Neural progenitor cell (in vitro differentiated cells): ENCODE results near the gene CCDC149. TPM values are rescaled to one million over a fixed set of nuclear protein-coding genes. Genes with fewer than 3 reads are reported as not detected.
A peak's percentile ranks its signal among the peaks of the same experiment; 100 is the strongest.

ENCODE experiments used
- DNase-seq: peaks from one replicate; pipeline ENCODE4 v3.0.0-alpha.2; 2016; ENCODE audit warnings: low spot score
- H2AFZ ChIP-seq: fragments of 200-600 bp; sonication (generic); replicated peaks from 2 replicates; pipeline ENCODE4 v1.6.1; 2016; ENCODE audit warnings: antibody characterized with exemption
- H3F3A ChIP-seq: fragments of 200-600 bp; sonication (generic); 2 replicates; pipeline ENCODE4 v1.6.1; 2016; ENCODE audit warnings: antibody characterized with exemption, low read depth
- H3K27ac ChIP-seq: fragments of 200-600 bp; sonication (generic); 2 replicates; pipeline ENCODE4 v1.5.1; 2016; ENCODE audit warnings: mild to moderate bottlenecking
- H3K27me3 ChIP-seq: fragments of 200-600 bp; sonication (generic); 2 replicates; pipeline ENCODE4 v1.6.1; 2016; ENCODE audit warnings: mild to moderate bottlenecking, moderate library complexity
- H3K36me3 ChIP-seq: fragments of 200-600 bp; sonication (generic); 2 replicates; pipeline ENCODE4 v1.5.1; 2016
- H3K4me1 ChIP-seq: fragments of 200-600 bp; sonication (generic); 2 replicates; pipeline ENCODE4 v1.6.1; 2016; ENCODE audit warnings: mixed run types
- H3K4me2 ChIP-seq: fragments of 200-600 bp; sonication (generic); 2 replicates; pipeline ENCODE4 v1.6.1; 2016
- H3K4me3 ChIP-seq: fragments of 200-600 bp; sonication (generic); 2 replicates; pipeline ENCODE4 v1.5.1; 2016
- H3K79me2 ChIP-seq: fragments of 200-600 bp; sonication (generic); 2 replicates; pipeline ENCODE4 v1.6.1; 2016; ENCODE audit warnings: low read depth
- H3K9ac ChIP-seq: fragments of 200-600 bp; sonication (generic); 2 replicates; pipeline ENCODE4 v1.6.1; 2016
- H3K9me3 ChIP-seq: fragments of 200-600 bp; sonication (generic); 2 replicates; pipeline ENCODE4 v1.5.1; 2016; ENCODE audit warnings: low read depth
- H4K20me1 ChIP-seq: fragments of 200-600 bp; sonication (generic); 2 replicates; pipeline ENCODE4 v1.6.1; 2016; ENCODE audit warnings: low read depth
- H3K27ac Mint-ChIP-seq: 3 replicates; pipeline ENCODE4 v1.8.0; 2021; ENCODE audit warnings: mixed read lengths
- H3K27me3 Mint-ChIP-seq: 2 replicates; pipeline ENCODE4 v1.8.0; 2022; ENCODE audit warnings: low read depth, mild to moderate bottlenecking, inconsistent platforms, moderate library complexity, mixed read lengths; ENCODE audit not compliant: insufficient read depth
- H3K36me3 Mint-ChIP-seq: 3 replicates; pipeline ENCODE4 v1.8.0; 2021; ENCODE audit warnings: mixed read lengths
- H3K4me1 Mint-ChIP-seq: 3 replicates; pipeline ENCODE4 v1.8.0; 2021; ENCODE audit warnings: mixed read lengths
- H3K4me3 Mint-ChIP-seq: 3 replicates; pipeline ENCODE4 v1.8.0; 2021; ENCODE audit warnings: mild to moderate bottlenecking, moderate library complexity, mixed read lengths
- H3K9me3 Mint-ChIP-seq: 3 replicates; pipeline ENCODE4 v1.8.0; 2020; ENCODE audit warnings: mixed read lengths
- EZH2 ChIP-seq: fragments of 200-600 bp; sonication (generic); IDR thresholded peaks from 2 replicates; pipeline ENCODE4 v1.6.1; 2017; ENCODE audit warnings: antibody characterized with exemption, mild to moderate bottlenecking, moderate library complexity
- EZH2phosphoT487 ChIP-seq: fragments of 200-600 bp; sonication (generic); IDR thresholded peaks from 2 replicates; pipeline ENCODE4 v1.6.1; 2017; ENCODE audit warnings: antibody characterized with exemption
- total RNA-seq: library from RNA; depleted of rRNA; stranded (reverse); fragments of >200 nt; gene quantifications from 2 replicates; pipeline ENCODE4 v1.2.3, GENCODE V29; 2015; ENCODE audit warnings: low replicate concordance
- TF ChIP-seq, protein P1 (sequence below): fragments of 200-600 bp; sonication (generic); IDR thresholded peaks from 2 replicates; pipeline ENCODE4 v1.5.1; 2017; ENCODE audit warnings: antibody characterized with exemption, mild to moderate bottlenecking

CCDC149 gene
- total RNA-seq, 1 donor from 2014 or later: 3.4 TPM

DNA sequence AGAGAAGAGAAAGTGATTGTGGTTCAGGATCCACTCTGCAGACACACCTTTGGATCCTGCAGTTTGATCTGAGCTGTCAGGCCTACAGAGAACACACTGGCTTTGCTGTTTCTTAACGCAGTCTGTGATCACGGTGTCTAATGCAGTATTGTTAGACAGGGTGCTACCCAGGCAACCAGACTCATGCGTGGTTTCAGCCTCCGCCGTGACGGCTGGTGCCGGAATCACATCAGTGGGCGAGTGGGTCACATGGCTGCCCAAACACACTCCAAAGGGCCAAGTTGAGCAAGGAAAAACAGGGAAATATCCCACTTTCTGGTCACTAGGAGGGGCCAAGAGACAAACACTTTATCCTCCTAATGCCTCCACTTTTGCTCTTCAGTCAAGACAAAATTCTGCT is 27.5 kb downstream of the CCDC149 start:
- peaks cover 36% of the 10 kb centered on the region for H3K4me1 Mint-ChIP-seq

DNA sequence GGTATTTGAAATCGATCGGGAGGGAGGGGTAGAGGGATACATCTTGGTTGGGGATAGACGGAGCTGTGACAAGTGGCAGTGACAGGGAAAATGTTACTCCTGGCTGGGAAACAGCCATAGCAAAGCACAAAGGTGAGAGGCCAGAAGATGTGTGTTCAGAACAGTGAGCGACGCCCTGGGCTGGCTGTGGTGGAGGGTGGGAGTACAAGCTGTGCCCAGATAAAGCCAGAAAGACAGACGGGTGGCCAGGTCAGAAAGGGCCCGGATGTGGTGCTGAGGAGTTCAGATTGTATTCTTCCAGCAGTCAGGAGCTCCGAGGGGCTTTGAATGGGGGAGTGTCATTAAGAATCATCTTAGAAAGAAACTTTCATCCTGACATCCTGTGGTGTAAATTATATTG is 27.9 kb downstream of the CCDC149 start:
- H3K27ac ChIP-seq: no peak overlapping the region
- no peaks in the 10 kb centered on the region for H3K27me3 ChIP-seq
- no peak overlapping the region for H3K4me2 ChIP-seq
- TF ChIP-seq, protein P1, sequence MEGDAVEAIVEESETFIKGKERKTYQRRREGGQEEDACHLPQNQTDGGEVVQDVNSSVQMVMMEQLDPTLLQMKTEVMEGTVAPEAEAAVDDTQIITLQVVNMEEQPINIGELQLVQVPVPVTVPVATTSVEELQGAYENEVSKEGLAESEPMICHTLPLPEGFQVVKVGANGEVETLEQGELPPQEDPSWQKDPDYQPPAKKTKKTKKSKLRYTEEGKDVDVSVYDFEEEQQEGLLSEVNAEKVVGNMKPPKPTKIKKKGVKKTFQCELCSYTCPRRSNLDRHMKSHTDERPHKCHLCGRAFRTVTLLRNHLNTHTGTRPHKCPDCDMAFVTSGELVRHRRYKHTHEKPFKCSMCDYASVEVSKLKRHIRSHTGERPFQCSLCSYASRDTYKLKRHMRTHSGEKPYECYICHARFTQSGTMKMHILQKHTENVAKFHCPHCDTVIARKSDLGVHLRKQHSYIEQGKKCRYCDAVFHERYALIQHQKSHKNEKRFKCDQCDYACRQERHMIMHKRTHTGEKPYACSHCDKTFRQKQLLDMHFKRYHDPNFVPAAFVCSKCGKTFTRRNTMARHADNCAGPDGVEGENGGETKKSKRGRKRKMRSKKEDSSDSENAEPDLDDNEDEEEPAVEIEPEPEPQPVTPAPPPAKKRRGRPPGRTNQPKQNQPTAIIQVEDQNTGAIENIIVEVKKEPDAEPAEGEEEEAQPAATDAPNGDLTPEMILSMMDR: no peak
- TF ChIP-seq EZH2phosphoT487 (no peak), EZH2 (no peak)
- no peak overlapping the region for H3K4me3 Mint-ChIP-seq
- peaks cover 2% of the 10 kb centered on the region for H3K27me3 Mint-ChIP-seq
- no peaks in the 10 kb centered on the region for H3K79me2 ChIP-seq
- H3K4me1 Mint-ChIP-seq: peaks cover 36% of the 10 kb centered on the region
- H2AFZ ChIP-seq: no peak overlapping the region
- H3K9me3 Mint-ChIP-seq: no peaks in the 10 kb centered on the region
- H3K36me3 Mint-ChIP-seq: peaks cover 3% of the 10 kb centered on the region
- H3K27ac Mint-ChIP-seq: peak overlapping the region; percentile 46
- no peak overlapping the region for H3K4me3 ChIP-seq
- no peak for DNase-seq
- peaks cover 7% of the 10 kb centered on the region for H3F3A ChIP-seq
- H3K9ac ChIP-seq: no peak overlapping the region
- H4K20me1 ChIP-seq: no peaks in the 10 kb centered on the region
- H3K9me3 ChIP-seq: no peaks in the 10 kb centered on the region
- H3K4me1 ChIP-seq: peaks cover 18% of the 10 kb centered on the region
- no peaks in the 10 kb centered on the region for H3K36me3 ChIP-seq

More for the DNA sequence above, 27.5 kb downstream of the CCDC149 start:
- Histone ChIP-seq H3K27ac (no peak overlapping the region), H3K9me3 (no peaks in the 10 kb centered on the region), H3F3A (peaks cover 7% of the 10 kb centered on the region), H3K4me3 (no peak overlapping the region), H3K4me2 (no peak overlapping the region), H3K4me1 (peaks cover 18% of the 10 kb centered on the region), H3K36me3 (no peaks in the 10 kb centered on the region), H4K20me1 (no peaks in the 10 kb centered on the region), H3K27me3 (no peaks in the 10 kb centered on the region), H3K9ac (no peak overlapping the region), H2AFZ (no peak overlapping the region), H3K79me2 (no peaks in the 10 kb centered on the region)
- Mint-ChIP-seq H3K4me3 (no peak overlapping the region), H3K27me3 (peaks cover 4% of the 10 kb centered on the region), H3K9me3 (no peaks in the 10 kb centered on the region), H3K36me3 (peaks cover 3% of the 10 kb centered on the region), H3K27ac (peak overlapping the region; percentile 46)
- no peak for TF ChIP-seq EZH2
- no peak for TF ChIP-seq EZH2phosphoT487
- TF ChIP-seq, protein P1: no peak
- DNase-seq: no peak

DNA sequence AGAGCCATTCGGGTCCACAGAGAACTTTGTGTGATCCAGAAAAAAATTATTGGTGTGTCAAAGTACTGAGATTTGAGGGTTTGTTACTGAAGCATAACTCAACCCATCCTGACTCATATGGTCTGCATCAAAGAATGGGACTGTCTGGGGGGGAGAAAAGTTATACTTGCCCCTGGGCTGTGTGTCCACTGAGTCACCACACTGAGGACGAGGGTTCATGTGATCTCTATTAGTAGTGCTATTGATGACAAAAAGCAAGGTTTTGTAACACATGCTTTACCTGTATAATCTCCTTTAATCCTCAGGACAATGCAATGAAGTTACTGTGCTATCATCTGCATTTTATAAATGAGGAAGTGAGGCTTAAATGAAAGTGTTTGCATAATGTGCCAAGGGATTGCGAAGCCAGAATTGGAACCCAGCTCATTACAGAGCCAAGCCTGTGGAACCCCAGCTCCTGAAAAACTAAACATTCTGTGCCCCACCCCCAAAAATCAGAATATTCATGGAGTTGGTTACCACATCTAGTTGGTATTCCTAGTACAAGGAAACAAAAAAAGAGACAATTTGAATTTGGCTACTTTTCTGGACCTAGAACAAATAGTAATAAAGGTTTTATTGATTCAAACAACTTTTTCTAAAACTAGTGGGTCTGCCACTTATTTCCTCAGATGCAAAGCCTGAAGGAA is 31.2 kb downstream of the CCDC149 start:
- TF ChIP-seq EZH2: no peak
- TF ChIP-seq, protein P1: no peak
- TF ChIP-seq EZH2phosphoT487: no peak
- H3K4me2 ChIP-seq: no peak overlapping the region
- H3K27me3 Mint-ChIP-seq: no peaks in the 10 kb centered on the region
- peaks cover 3% of the 10 kb centered on the region for H3K36me3 Mint-ChIP-seq
- no peaks in the 10 kb centered on the region for H3K36me3 ChIP-seq
- H3K9me3 Mint-ChIP-seq: no peaks in the 10 kb centered on the region
- H3K4me1 ChIP-seq: peaks cover 18% of the 10 kb centered on the region
- no peaks in the 10 kb centered on the region for H4K20me1 ChIP-seq
- H3F3A ChIP-seq: peaks cover 7% of the 10 kb centered on the region
- no peaks in the 10 kb centered on the region for H3K79me2 ChIP-seq
- no peaks in the 10 kb centered on the region for H3K9me3 ChIP-seq
- no peaks in the 10 kb centered on the region for H3K27me3 ChIP-seq
- H3K4me3 ChIP-seq: no peak overlapping the region
- H3K27ac Mint-ChIP-seq: no peak overlapping the region
- H3K9ac ChIP-seq: no peak overlapping the region
- H3K27ac ChIP-seq: no peak overlapping the region
- DNase-seq: no peak
- peaks cover 36% of the 10 kb centered on the region for H3K4me1 Mint-ChIP-seq
- H3K4me3 Mint-ChIP-seq: no peak overlapping the region
- no peak overlapping the region for H2AFZ ChIP-seq
